SK-MEL-5 (cell line): ENCODE measurements around the gene INPP1. TPM values are rescaled to one million over a fixed set of nuclear protein-coding genes. Genes with fewer than 3 reads are reported as not detected.

Experiments
- DNase-seq: peaks from one replicate; pipeline ENCODE4 v3.0.0-alpha.2; 2016; ENCODE audit warnings: low read depth, low spot score
- in situ Hi-C: cut with HindIII; loops from 2 replicates; pipeline ENCODE4 v1.10.0; 2016; ENCODE audit warnings: low sequenced_read_pairs, high pct_unique_total_duplicates, low pct_unique_long_range_greater_than_20kb
- total RNA-seq: library from RNA; depleted of rRNA; stranded (reverse); fragments of >200 nt; shearing (Covaris generic); gene quantifications from 2 replicates; pipeline ENCODE4 v1.2.3, GENCODE V29; 2014; rRNA removed

The INPP1 gene
- total RNA-seq, 1 experiment from 2014 or later, result 2.4 TPM

- no peak for DNase-seq
- in situ Hi-C loops, result no loop called here
Measured at GRCh38 chr2:190417045-190417842, 73.9 kb downstream of the INPP1 start.

GRCh38 chr2:190418727-190419126, 75.3 kb downstream of the INPP1 start:
- no peak for DNase-seq
- in situ Hi-C loops, result no loop called here

DNA sequence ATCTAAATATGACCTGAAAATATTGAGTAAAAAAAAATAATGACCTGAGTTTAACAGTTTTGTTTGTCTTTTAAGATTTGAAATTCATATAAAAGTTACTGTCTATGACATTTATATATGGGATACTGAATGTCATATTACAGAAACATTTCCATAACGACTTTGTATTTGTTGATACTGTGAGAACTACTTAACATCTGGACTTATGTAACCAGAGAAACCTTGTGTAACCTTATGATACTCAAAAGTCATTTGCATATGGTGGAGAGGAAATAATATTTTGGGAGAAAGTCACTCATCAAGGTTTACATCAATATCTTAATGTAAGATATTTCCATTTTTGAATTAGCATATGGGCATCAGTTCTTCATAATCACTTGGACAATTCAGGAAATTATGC, 77.4 kb downstream of the INPP1 start:
- in situ Hi-C loops, result no loop called here

More for the DNA sequence above, 77.4 kb downstream of the INPP1 start:
- no peak for DNase-seq

Other genes starting within 250 kb of the INPP1 start
- gene HIBCH, start 23.8 kb upstream of the INPP1 start, total RNA-seq, result 16.6 and 20.0 TPM in 2 replicates
- 6.7 and 7.2 TPM in 2 replicates for gene MFSD6, start 64.8 kb downstream of the INPP1 start, total RNA-seq
- gene NEMP2, start 191.1 kb downstream of the INPP1 start, total RNA-seq, result 9.0 and 11.8 TPM in 2 replicates